Type B pancreatic cell (in vitro differentiated cells): Measurements from ENCODE around the gene GSC. TPM values are rescaled to one million over a fixed set of nuclear protein-coding genes. Genes with fewer than 3 reads are reported as not detected.
A peak's percentile ranks its signal among the peaks of the same experiment; 100 is the strongest.
"Not testable (repeated sequence)": the region's sequence is repeated elsewhere in the genome, so short reads cannot be mapped to it uniquely, and the experiment has no call there.

ENCODE experiments used
- DNase-seq: peaks from one replicate; pipeline ENCODE4 v3.0.0; 2021; ENCODE audit warnings: mixed read lengths; ENCODE audit not compliant: unreplicated experiment; ENCODE audit errors: extremely low spot score
- H3K27ac Mint-ChIP-seq: 2 replicates; pipeline ENCODE4 v1.8.0; 2021; ENCODE audit warnings: mild to moderate bottlenecking, mixed read lengths
- H3K27me3 Mint-ChIP-seq: 2 replicates; pipeline ENCODE4 v1.8.0; 2021; ENCODE audit warnings: mixed read lengths
- H3K36me3 Mint-ChIP-seq: 2 replicates; pipeline ENCODE4 v1.8.0; 2021; ENCODE audit warnings: mixed read lengths
- H3K4me1 Mint-ChIP-seq: one replicate; pipeline ENCODE4 v1.8.0; 2021; ENCODE audit warnings: mixed read lengths; ENCODE audit not compliant: unreplicated experiment
- H3K4me3 Mint-ChIP-seq: 2 replicates; pipeline ENCODE4 v1.8.0; 2021; ENCODE audit warnings: mild to moderate bottlenecking, mixed read lengths
- H3K9me3 Mint-ChIP-seq: 2 replicates; pipeline ENCODE4 v1.8.0; 2021; ENCODE audit warnings: mixed read lengths
- CTCF ChIP-seq: fragments of 200-600 bp; sonication (generic); conservative IDR thresholded peaks from 2 replicates; pipeline ENCODE4 v1.5.0; 2021; ENCODE audit warnings: antibody characterized with exemption, mild to moderate bottlenecking
- total RNA-seq: library from RNA; stranded (reverse); gene quantifications from 2 replicates; pipeline ENCODE4 v1.2.1, GENCODE V29; 2021; ENCODE audit warnings: low replicate concordance

The GSC gene
- total RNA-seq, 1 donor from 2014 or later: 16.2 TPM

GRCh38 chr14:94748667-94749347 lies 21.1 kb downstream of the GSC start:
- Mint-ChIP-seq H3K27ac (no peak overlapping the region), H3K4me3 (no peak overlapping the region), H3K4me1 (peaks cover 24% of the 10 kb centered on the region), H3K9me3 (no peaks in the 10 kb centered on the region), H3K27me3 (peaks cover 22% of the 10 kb centered on the region), H3K36me3 (no peaks in the 10 kb centered on the region)
- no peak for DNase-seq
- TF ChIP-seq CTCF: peak; percentile 65

- no peaks in the 10 kb centered on the region for H3K36me3 Mint-ChIP-seq
- no peak for DNase-seq
- no peaks in the 10 kb centered on the region for H3K9me3 Mint-ChIP-seq
- H3K27me3 Mint-ChIP-seq: peaks cover 19% of the 10 kb centered on the region
- no peak for TF ChIP-seq CTCF
- peaks cover 19% of the 10 kb centered on the region for H3K4me1 Mint-ChIP-seq
- H3K4me3 Mint-ChIP-seq: no peak overlapping the region
- no peak overlapping the region for H3K27ac Mint-ChIP-seq
Measured at GRCh38 chr14:94747739-94748138, 22.2 kb downstream of the GSC start.

GRCh38 chr14:94747153-94747552 lies 22.8 kb downstream of the GSC start:
- H3K36me3 Mint-ChIP-seq, DNase-seq: not testable (repeated sequence)

GRCh38 chr14:94746131-94746530 lies 23.8 kb downstream of the GSC start:
- H3K4me3 Mint-ChIP-seq: no peak overlapping the region
- no peak for TF ChIP-seq CTCF
- peaks cover 16% of the 10 kb centered on the region for H3K4me1 Mint-ChIP-seq
- H3K27ac Mint-ChIP-seq: no peak overlapping the region
- peaks cover 11% of the 10 kb centered on the region for H3K27me3 Mint-ChIP-seq
- no peaks in the 10 kb centered on the region for H3K9me3 Mint-ChIP-seq
- no peaks in the 10 kb centered on the region for H3K36me3 Mint-ChIP-seq
- DNase-seq: no peak

More at GRCh38 chr14:94747153-94747552, 22.8 kb downstream of the GSC start:
- not testable (repeated sequence) for H3K4me3 Mint-ChIP-seq, H3K27ac Mint-ChIP-seq, H3K9me3 Mint-ChIP-seq
- H3K27me3 Mint-ChIP-seq: peaks cover 15% of the 10 kb centered on the region
- peaks cover 16% of the 10 kb centered on the region for H3K4me1 Mint-ChIP-seq

GRCh38 chr14:94738751-94739150 lies 31.2 kb downstream of the GSC start:
- H3K4me1 Mint-ChIP-seq: peaks cover 4% of the 10 kb centered on the region

More at GRCh38 chr14:94738751-94739150, 31.2 kb downstream of the GSC start:
- Mint-ChIP-seq H3K36me3 (no peaks in the 10 kb centered on the region), H3K27ac (no peak overlapping the region), H3K9me3 (no peaks in the 10 kb centered on the region), H3K27me3 (no peaks in the 10 kb centered on the region), H3K4me3 (no peak overlapping the region)
- no peak for DNase-seq
- no peak for TF ChIP-seq CTCF
